Measurements from ENCODE around the gene CMPK1.

The CMPK1 gene

GRCh38 chr1:47412437-47412836, 78.8 kb downstream of the CMPK1 start:
- H3K27me3 ChIP-seq (ENCODE audit: low read depth, low read length) = no peaks in the 10 kb centered on the region
- H3K9ac ChIP-seq (ENCODE audit: low read length) = no peak overlapping the region
- H3K4me3 ChIP-seq (ENCODE audit: low read length) = no peak overlapping the region
- TF ChIP-seq CTCF (IDR thresholded peaks at IDR 0.05; ENCODE audit: low read depth, low read length) (no peak), EZH2phosphoT487 (IDR thresholded peaks at IDR 0.05; ENCODE audit: low read depth) (no peak)
- H4K20me1 ChIP-seq (ENCODE audit: insufficient read depth, low read length) = no peaks in the 10 kb centered on the region
- no peaks in the 10 kb centered on the region for H3K4me1 ChIP-seq (ENCODE audit: low read length)
- H3K79me2 ChIP-seq (ENCODE audit: low read length) = no peaks in the 10 kb centered on the region
- no peaks in the 10 kb centered on the region for H3K9me3 ChIP-seq (ENCODE audit: insufficient read depth, low read length)
- H2AFZ ChIP-seq (ENCODE audit: low read depth, low read length) = no peak overlapping the region
- H3K4me2 ChIP-seq (ENCODE audit: low read length) = no peak overlapping the region
- no peak overlapping the region for H3K27ac ChIP-seq (ENCODE audit: low read length)
- H3K36me3 ChIP-seq (replicated peaks; ENCODE audit: low read depth, low read length) = no peaks in the 10 kb centered on the region

- TF ChIP-seq CTCF (IDR thresholded peaks at IDR 0.05; ENCODE audit: low read depth, low read length) (no peak), EZH2phosphoT487 (IDR thresholded peaks at IDR 0.05; ENCODE audit: low read depth) (no peak)
- Histone ChIP-seq H3K27me3 (ENCODE audit: low read depth, low read length) (no peaks in the 10 kb centered on the region), H2AFZ (ENCODE audit: low read depth, low read length) (no peak within 1 kb of the TSS), H3K4me1 (ENCODE audit: low read length) (no peaks in the 10 kb centered on the region), H4K20me1 (ENCODE audit: insufficient read depth, low read length) (no peaks in the 10 kb centered on the region), H3K9ac (ENCODE audit: low read length) (no peak within 1 kb of the TSS), H3K4me2 (ENCODE audit: low read length) (no peak within 1 kb of the TSS), H3K9me3 (ENCODE audit: insufficient read depth, low read length) (no peaks in the 10 kb centered on the region), H3K79me2 (ENCODE audit: low read length) (no peaks in the 10 kb centered on the region), H3K36me3 (replicated peaks; ENCODE audit: low read depth, low read length) (no peaks in the 10 kb centered on the region), H3K27ac (ENCODE audit: low read length) (no peak within 1 kb of the TSS), H3K4me3 (ENCODE audit: low read length) (no peak within 1 kb of the TSS)
These were observed 82.2 kb downstream of the CMPK1 start, which contains the start of gene FOXE3 for GRCh38 chr1:47415728-47416318. Gene FOXE3 (plus strand): TSS chr1:47416285. CDS start chr1:47416316, 31 bp downstream.

GRCh38 chr1:47416319-47417169, 83.0 kb downstream of the CMPK1 start:
- Histone ChIP-seq H3K4me3 (ENCODE audit: low read length) (no peak overlapping the region), H3K36me3 (replicated peaks; ENCODE audit: low read depth, low read length) (no peaks in the 10 kb centered on the region), H3K9me3 (ENCODE audit: insufficient read depth, low read length) (no peaks in the 10 kb centered on the region), H3K9ac (ENCODE audit: low read length) (no peak overlapping the region), H3K27me3 (ENCODE audit: low read depth, low read length) (no peaks in the 10 kb centered on the region), H3K4me1 (ENCODE audit: low read length) (no peaks in the 10 kb centered on the region), H3K27ac (ENCODE audit: low read length) (no peak overlapping the region), H3K79me2 (ENCODE audit: low read length) (no peaks in the 10 kb centered on the region), H4K20me1 (ENCODE audit: insufficient read depth, low read length) (no peaks in the 10 kb centered on the region), H2AFZ (ENCODE audit: low read depth, low read length) (no peak overlapping the region), H3K4me2 (ENCODE audit: low read length) (no peak overlapping the region)
- no peak for TF ChIP-seq EZH2phosphoT487 (IDR thresholded peaks at IDR 0.05; ENCODE audit: low read depth)
- no peak for TF ChIP-seq CTCF (IDR thresholded peaks at IDR 0.05; ENCODE audit: low read depth, low read length)

All from OCI-LY3 (cell line).